ENCODE measurements around the gene PDLIM1. TPM values are rescaled to one million over a fixed set of nuclear protein-coding genes. Genes with fewer than 3 reads are reported as not detected.

PDLIM1 gene
- total and polyA plus RNA-seq, 12 donors = 0.89 to 63.3 (median 31.2) TPM

DNA sequence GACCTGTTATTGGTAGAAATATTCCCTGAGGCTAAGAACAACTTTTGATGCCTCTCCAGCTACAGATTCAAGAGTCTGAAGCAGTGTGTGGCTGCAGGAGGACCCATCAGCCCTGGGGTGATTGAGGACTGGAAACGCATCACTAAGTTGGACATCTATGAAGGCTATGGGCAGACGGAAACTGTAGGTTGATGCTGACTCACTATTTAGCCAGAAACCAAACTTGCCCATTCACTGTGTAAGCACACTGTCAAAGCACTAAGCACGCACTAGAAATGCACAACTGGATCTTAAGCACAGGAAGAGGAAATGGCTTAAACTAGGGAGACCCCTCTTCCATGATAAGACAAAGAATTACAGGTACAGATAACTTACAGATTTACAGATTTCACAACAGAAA is 76.0 kb downstream of the PDLIM1 start:
- no peak for DNase-seq
- 59 to 81% (median 74%) methylated on average over 2 to 3 of the region's 3 CpGs for WGBS, 4 donors
- Histone ChIP-seq H3K4me3 (no peak overlapping the region), H3K4me1 (replicated peaks in 1 of 2) (no peaks in the 10 kb centered on the region), H3K27ac (no peak overlapping the region), H3K9me3 (replicated peaks in 1 of 3) (no peaks in the 10 kb centered on the region), H3K27me3 (no peaks in the 10 kb centered on the region), H3K36me3 (replicated peaks in 1 of 2) (no peaks in the 10 kb centered on the region)
- TF ChIP-seq, protein P1, sequence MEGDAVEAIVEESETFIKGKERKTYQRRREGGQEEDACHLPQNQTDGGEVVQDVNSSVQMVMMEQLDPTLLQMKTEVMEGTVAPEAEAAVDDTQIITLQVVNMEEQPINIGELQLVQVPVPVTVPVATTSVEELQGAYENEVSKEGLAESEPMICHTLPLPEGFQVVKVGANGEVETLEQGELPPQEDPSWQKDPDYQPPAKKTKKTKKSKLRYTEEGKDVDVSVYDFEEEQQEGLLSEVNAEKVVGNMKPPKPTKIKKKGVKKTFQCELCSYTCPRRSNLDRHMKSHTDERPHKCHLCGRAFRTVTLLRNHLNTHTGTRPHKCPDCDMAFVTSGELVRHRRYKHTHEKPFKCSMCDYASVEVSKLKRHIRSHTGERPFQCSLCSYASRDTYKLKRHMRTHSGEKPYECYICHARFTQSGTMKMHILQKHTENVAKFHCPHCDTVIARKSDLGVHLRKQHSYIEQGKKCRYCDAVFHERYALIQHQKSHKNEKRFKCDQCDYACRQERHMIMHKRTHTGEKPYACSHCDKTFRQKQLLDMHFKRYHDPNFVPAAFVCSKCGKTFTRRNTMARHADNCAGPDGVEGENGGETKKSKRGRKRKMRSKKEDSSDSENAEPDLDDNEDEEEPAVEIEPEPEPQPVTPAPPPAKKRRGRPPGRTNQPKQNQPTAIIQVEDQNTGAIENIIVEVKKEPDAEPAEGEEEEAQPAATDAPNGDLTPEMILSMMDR (IDR thresholded peaks at IDR 0.05) = no peak
- no peak for TF ChIP-seq POLR2A (IDR thresholded peaks at IDR 0.05)
- intact Hi-C loops (cut with DNase I) = no loop called here

DNA sequence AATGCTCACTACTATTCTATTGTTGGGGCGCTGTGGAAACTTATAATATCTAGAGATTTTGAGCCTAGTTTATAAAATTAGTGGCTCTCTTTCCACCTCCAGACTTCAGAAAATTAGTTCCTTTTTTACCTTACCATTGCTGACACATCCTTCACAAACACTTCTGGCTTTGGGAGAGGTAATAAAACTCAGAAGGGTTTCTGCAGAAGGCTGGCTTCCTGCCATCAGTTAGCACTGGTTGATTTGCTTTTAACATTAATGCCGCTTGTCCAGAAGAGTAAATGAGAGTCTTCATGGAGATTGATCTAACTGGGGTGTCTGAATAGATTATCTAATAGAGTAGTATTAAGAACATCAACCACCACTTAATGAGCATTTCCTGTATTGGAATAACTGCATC is 76.4 kb downstream of the PDLIM1 start:
- no peaks in the 10 kb centered on the region for H3K36me3 ChIP-seq (replicated peaks in 1 of 2)
- H3K9me3 ChIP-seq (replicated peaks in 1 of 3) = no peaks in the 10 kb centered on the region
- no peak for DNase-seq
- no peak for TF ChIP-seq POLR2A (IDR thresholded peaks at IDR 0.05)
- TF ChIP-seq, protein P1 (IDR thresholded peaks at IDR 0.05) = no peak
- intact Hi-C loops (cut with DNase I) = no loop called here
- H3K4me3 ChIP-seq = no peak overlapping the region
- 76 to 85% (median 81%) methylated on average over 2 of the region's 2 CpGs for whole genome bisulfite sequencing, 4 donors
- no peaks in the 10 kb centered on the region for H3K4me1 ChIP-seq (replicated peaks in 1 of 2)
- H3K27ac ChIP-seq = no peak overlapping the region
- no peaks in the 10 kb centered on the region for H3K27me3 ChIP-seq

DNA sequence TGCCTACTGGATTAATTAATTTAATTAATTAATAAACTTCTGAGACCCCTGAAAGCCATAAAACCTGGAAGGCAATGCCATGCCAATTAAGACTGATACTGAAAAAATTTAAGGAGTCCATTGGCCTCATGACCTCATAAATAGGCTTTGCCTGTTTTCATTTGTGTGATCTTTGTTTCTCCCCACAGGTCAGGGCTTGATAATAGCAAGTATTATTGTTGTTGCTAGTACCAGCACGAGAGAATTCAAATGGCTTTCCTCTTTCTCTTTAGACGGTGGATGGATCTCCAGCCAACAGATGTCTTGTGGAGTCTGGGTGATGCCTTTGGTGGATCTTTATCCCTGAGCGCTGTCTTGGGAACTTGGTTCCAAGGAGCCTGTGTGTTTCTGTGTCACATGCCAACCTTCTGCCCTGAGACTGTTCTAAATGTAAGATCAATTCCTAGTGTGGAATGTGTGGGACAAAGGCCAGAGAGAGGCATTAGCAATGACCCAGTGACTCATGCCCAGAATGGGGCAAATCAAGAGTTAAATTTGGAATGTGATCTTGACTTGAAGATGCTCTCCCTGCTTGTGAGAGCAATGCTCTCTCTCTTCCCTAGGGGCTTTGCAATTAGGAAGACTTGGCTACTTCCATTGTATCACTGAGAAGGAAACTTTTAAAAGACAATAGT is 79.1 kb downstream of the PDLIM1 start:
- H3K27ac ChIP-seq = no peak overlapping the region
- H3K36me3 ChIP-seq (replicated peaks in 1 of 2) = no peaks in the 10 kb centered on the region
- DNase-seq = no peak
- H3K4me3 ChIP-seq = no peak overlapping the region
- intact Hi-C loops (cut with DNase I) = no loop called here
- no peaks in the 10 kb centered on the region for H3K4me1 ChIP-seq (replicated peaks in 1 of 2)
- no peaks in the 10 kb centered on the region for H3K27me3 ChIP-seq
- no peaks in the 10 kb centered on the region for H3K9me3 ChIP-seq (replicated peaks in 1 of 3)
- TF ChIP-seq, protein P1 (IDR thresholded peaks at IDR 0.05) = no peak
- no peak for TF ChIP-seq POLR2A (IDR thresholded peaks at IDR 0.05)
- 68 to 90% (median 82%) methylated on average over 3 of the region's 3 CpGs for WGBS, 4 donors

DNA sequence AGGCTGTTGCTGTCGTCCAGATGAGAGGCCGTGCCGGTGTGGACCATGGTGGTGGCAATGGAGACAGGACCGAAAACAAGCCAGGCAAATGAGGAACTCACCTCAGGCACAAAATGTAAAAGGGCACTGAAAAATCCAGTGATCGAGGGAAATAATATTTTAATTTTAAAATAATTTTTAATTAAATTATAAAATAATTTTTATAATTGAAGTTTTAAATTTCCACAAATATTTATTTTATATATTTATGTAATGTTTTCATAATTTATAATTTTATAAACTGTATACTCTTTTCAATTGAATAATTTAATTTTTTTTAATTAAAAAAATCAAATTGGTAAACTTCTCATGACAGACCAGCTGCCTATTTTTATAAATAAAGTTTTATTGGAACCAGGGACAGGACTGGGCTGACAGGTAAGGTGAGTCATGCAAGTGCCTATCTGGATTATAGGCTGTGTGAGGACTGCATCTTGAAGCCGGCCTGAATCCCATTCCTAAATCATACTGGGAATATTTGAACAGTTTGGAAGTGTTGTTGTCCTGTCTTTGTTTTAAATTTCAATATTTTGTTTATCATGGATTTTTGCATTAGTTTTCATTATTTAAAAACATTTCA is 81.2 kb downstream of the PDLIM1 start:
- H3K4me1 ChIP-seq (replicated peaks in 1 of 2) = no peaks in the 10 kb centered on the region
- H3K4me3 ChIP-seq = no peak overlapping the region
- DNase-seq = no peak
- H3K27me3 ChIP-seq = no peaks in the 10 kb centered on the region
- TF ChIP-seq, protein P1 (IDR thresholded peaks at IDR 0.05) = no peak
- no peak for TF ChIP-seq POLR2A (IDR thresholded peaks at IDR 0.05)
- H3K9me3 ChIP-seq (replicated peaks in 1 of 3) = no peaks in the 10 kb centered on the region
- no peaks in the 10 kb centered on the region for H3K36me3 ChIP-seq (replicated peaks in 1 of 2)
- no peak overlapping the region for H3K27ac ChIP-seq
- intact Hi-C loops (cut with DNase I) = no loop called here
- WGBS, 4 donors = 89 to 97% (median 92%) methylated on average over 6 of the region's 6 CpGs

Measured in adrenal gland (tissue), 12 donors.